GM12878 (cell line): ENCODE results near the gene CCDC47.

Experiments used
- FOS ChIP-seq: IDR thresholded peaks from 3 replicates; pipeline ENCODE4 v1.6.1; 2011; ENCODE audit warnings: borderline replicate concordance; ENCODE audit not compliant: insufficient read length; ENCODE audit errors: extremely low read depth
- GABPA ChIP-seq: IDR thresholded peaks from 2 replicates; pipeline ENCODE4 v1.6.1; 2014; ENCODE audit warnings: antibody characterized with exemption, low read depth, mild to moderate bottlenecking, inconsistent platforms
- HDGF ChIP-seq: fragments of 450-650 bp; IDR thresholded peaks from 2 replicates; pipeline ENCODE4 v1.6.1; 2016; ENCODE audit warnings: antibody characterized with exemption
- POLR2A ChIP-seq: IDR thresholded peaks from 2 replicates; pipeline ENCODE4 v1.6.1; 2011; ENCODE audit warnings: low read depth, mild to moderate bottlenecking, low read length
- SIX5 ChIP-seq: IDR thresholded peaks from 2 replicates; pipeline ENCODE4 v1.6.1; 2011; ENCODE audit warnings: mild to moderate bottlenecking, low read depth, low read length, moderate library complexity; ENCODE audit not compliant: severe bottlenecking
- SMAD5 ChIP-seq: IDR thresholded peaks from 2 replicates; pipeline ENCODE4 v1.6.1; 2016; ENCODE audit warnings: antibody characterized with exemption, low read depth
- USF1 ChIP-seq: IDR thresholded peaks from 2 replicates; pipeline ENCODE4 v1.6.1; 2011; ENCODE audit warnings: borderline replicate concordance, low read depth, mild to moderate bottlenecking, moderate library complexity, mixed read lengths, low read length; ENCODE audit not compliant: insufficient read depth; ENCODE audit errors: extremely low read length
- ZNF384 ChIP-seq: IDR thresholded peaks from 2 replicates; pipeline ENCODE4 v1.6.1; 2012; ENCODE audit warnings: low read depth, mild to moderate bottlenecking, low read length, improper control_type of control experiment, borderline replicate concordance
- TF ChIP-seq, protein P1 (sequence below): fragments of 450-650 bp; IDR thresholded peaks from 2 replicates; pipeline ENCODE4 v1.6.1; 2017; ENCODE audit warnings: mild to moderate bottlenecking
- TF ChIP-seq, protein P2 (sequence below), 3 experiments: IDR thresholded peaks in 2 of 3; conservative IDR thresholded peaks in 1 of 3; 2 replicates each; pipeline ENCODE4 v1.5.1; 2011; ENCODE audit warnings: low read depth in 3 of 3, low read length in 3 of 3, mild to moderate bottlenecking in 3 of 3, control low read depth in 2 of 3, moderate library complexity in 2 of 3, inconsistent platforms in 1 of 3, mixed read lengths in 1 of 3; ENCODE audit not compliant: control insufficient read depth in 2 of 3, insufficient read depth in 1 of 3; ENCODE audit errors: extremely low read depth in 1 of 3
- TF ChIP-seq, protein P3 (sequence below): IDR thresholded peaks from 2 replicates; pipeline ENCODE4 v1.6.1; 2012; ENCODE audit warnings: mild to moderate bottlenecking, low read depth, low read length

- TF ChIP-seq USF1 (no peak), ZNF384 (no peak), SMAD5 (no peak), SIX5 (no peak), GABPA (no peak), POLR2A (no peak), FOS (no peak), HDGF (no peak)
- TF ChIP-seq, protein P1, sequence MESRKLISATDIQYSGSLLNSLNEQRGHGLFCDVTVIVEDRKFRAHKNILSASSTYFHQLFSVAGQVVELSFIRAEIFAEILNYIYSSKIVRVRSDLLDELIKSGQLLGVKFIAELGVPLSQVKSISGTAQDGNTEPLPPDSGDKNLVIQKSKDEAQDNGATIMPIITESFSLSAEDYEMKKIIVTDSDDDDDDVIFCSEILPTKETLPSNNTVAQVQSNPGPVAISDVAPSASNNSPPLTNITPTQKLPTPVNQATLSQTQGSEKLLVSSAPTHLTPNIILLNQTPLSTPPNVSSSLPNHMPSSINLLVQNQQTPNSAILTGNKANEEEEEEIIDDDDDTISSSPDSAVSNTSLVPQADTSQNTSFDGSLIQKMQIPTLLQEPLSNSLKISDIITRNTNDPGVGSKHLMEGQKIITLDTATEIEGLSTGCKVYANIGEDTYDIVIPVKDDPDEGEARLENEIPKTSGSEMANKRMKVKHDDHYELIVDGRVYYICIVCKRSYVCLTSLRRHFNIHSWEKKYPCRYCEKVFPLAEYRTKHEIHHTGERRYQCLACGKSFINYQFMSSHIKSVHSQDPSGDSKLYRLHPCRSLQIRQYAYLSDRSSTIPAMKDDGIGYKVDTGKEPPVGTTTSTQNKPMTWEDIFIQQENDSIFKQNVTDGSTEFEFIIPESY = no peak
- TF ChIP-seq, protein P2, sequence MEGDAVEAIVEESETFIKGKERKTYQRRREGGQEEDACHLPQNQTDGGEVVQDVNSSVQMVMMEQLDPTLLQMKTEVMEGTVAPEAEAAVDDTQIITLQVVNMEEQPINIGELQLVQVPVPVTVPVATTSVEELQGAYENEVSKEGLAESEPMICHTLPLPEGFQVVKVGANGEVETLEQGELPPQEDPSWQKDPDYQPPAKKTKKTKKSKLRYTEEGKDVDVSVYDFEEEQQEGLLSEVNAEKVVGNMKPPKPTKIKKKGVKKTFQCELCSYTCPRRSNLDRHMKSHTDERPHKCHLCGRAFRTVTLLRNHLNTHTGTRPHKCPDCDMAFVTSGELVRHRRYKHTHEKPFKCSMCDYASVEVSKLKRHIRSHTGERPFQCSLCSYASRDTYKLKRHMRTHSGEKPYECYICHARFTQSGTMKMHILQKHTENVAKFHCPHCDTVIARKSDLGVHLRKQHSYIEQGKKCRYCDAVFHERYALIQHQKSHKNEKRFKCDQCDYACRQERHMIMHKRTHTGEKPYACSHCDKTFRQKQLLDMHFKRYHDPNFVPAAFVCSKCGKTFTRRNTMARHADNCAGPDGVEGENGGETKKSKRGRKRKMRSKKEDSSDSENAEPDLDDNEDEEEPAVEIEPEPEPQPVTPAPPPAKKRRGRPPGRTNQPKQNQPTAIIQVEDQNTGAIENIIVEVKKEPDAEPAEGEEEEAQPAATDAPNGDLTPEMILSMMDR (IDR thresholded peaks at IDR 0.05 in 2 of 3, conservative IDR thresholded peaks at IDR 0.05 in 1 of 3; ENCODE audit: control insufficient read depth in 2 of 3, extremely low read depth in 1 of 3, insufficient read depth in 1 of 3, low read depth in 3 of 3, low read length in 3 of 3) = no peak
- TF ChIP-seq, protein P3, sequence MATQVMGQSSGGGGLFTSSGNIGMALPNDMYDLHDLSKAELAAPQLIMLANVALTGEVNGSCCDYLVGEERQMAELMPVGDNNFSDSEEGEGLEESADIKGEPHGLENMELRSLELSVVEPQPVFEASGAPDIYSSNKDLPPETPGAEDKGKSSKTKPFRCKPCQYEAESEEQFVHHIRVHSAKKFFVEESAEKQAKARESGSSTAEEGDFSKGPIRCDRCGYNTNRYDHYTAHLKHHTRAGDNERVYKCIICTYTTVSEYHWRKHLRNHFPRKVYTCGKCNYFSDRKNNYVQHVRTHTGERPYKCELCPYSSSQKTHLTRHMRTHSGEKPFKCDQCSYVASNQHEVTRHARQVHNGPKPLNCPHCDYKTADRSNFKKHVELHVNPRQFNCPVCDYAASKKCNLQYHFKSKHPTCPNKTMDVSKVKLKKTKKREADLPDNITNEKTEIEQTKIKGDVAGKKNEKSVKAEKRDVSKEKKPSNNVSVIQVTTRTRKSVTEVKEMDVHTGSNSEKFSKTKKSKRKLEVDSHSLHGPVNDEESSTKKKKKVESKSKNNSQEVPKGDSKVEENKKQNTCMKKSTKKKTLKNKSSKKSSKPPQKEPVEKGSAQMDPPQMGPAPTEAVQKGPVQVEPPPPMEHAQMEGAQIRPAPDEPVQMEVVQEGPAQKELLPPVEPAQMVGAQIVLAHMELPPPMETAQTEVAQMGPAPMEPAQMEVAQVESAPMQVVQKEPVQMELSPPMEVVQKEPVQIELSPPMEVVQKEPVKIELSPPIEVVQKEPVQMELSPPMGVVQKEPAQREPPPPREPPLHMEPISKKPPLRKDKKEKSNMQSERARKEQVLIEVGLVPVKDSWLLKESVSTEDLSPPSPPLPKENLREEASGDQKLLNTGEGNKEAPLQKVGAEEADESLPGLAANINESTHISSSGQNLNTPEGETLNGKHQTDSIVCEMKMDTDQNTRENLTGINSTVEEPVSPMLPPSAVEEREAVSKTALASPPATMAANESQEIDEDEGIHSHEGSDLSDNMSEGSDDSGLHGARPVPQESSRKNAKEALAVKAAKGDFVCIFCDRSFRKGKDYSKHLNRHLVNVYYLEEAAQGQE = no peak
Measured at GRCh38 chr17:63804328-63804727, 30.9 kb upstream of the CCDC47 start.
